Brain microvascular endothelial cell (primary cell): ENCODE data around the gene FDPS.
"Not testable (repeated sequence)": the region's sequence is repeated elsewhere in the genome, so short reads cannot be mapped to it uniquely, and the experiment has no call there.

Experiments used
- DNase-seq: peaks from one replicate; pipeline ENCODE4 v3.0.0-alpha.2; 2020
- H3K27ac ChIP-seq: fragments of 250-450 bp; sonication (Bioruptor Pico); 2 replicates; pipeline ENCODE4 v1.5.1; 2020; ENCODE audit warnings: mild to moderate bottlenecking, moderate library complexity
- H3K27me3 ChIP-seq: fragments of 250-450 bp; sonication (Bioruptor Pico); replicated peaks from 2 replicates; pipeline ENCODE4 v1.5.1; 2020; ENCODE audit warnings: mild to moderate bottlenecking
- H3K36me3 ChIP-seq: fragments of 250-450 bp; sonication (Bioruptor Pico); replicated peaks from 2 replicates; pipeline ENCODE4 v1.5.1; 2020; ENCODE audit warnings: mild to moderate bottlenecking
- H3K4me3 ChIP-seq: 2 replicates; pipeline ENCODE4 v1.5.1; 2011; ENCODE audit warnings: low read depth, mild to moderate bottlenecking, control low read depth, low read length, moderate library complexity
- CTCF ChIP-seq: IDR thresholded peaks from 2 replicates; pipeline ENCODE4 v1.5.1; 2011; ENCODE audit warnings: low read depth, mild to moderate bottlenecking, moderate library complexity, low read length, control low read depth, inconsistent platforms; ENCODE audit errors: missing control alignments
- in situ Hi-C: cut with HindIII; loops from 2 replicates; pipeline ENCODE4 v1.10.0; 2017; ENCODE audit warnings: low sequenced_read_pairs, low pct_ligation_motif_present

FDPS gene

GRCh38 chr1:155282488-155283091 is 26.1 kb upstream of the FDPS start:
- H3K27ac ChIP-seq = no peak overlapping the region
- in situ Hi-C loops = no loop called here
- TF ChIP-seq CTCF = no peak
- no peak overlapping the region for H3K4me3 ChIP-seq
- H3K27me3 ChIP-seq = no peaks in the 10 kb centered on the region
- H3K36me3 ChIP-seq = no peaks in the 10 kb centered on the region
- DNase-seq = no peak

GRCh38 chr1:155284476-155284875 is 24.2 kb upstream of the FDPS start:
- Histone ChIP-seq H3K36me3 (no peaks in the 10 kb centered on the region), H3K27ac (no peak overlapping the region), H3K4me3 (no peak overlapping the region), H3K27me3 (no peaks in the 10 kb centered on the region)
- TF ChIP-seq CTCF = no peak
- in situ Hi-C loops = no loop called here
- no peak for DNase-seq

- in situ Hi-C loops = no loop called here
- H3K4me3 ChIP-seq = no peak overlapping the region
- H3K36me3 ChIP-seq = no peaks in the 10 kb centered on the region
- no peak for TF ChIP-seq CTCF
- DNase-seq = no peak
- H3K27me3 ChIP-seq = no peaks in the 10 kb centered on the region
- H3K27ac ChIP-seq = no peak overlapping the region
Measured at GRCh38 chr1:155285063-155285462, 23.6 kb upstream of the FDPS start.

GRCh38 chr1:155285631-155286044 is 23.0 kb upstream of the FDPS start:
- TF ChIP-seq CTCF = no peak
- Histone ChIP-seq H3K27me3 (no peaks in the 10 kb centered on the region), H3K4me3 (no peak overlapping the region), H3K27ac (no peak overlapping the region), H3K36me3 (no peaks in the 10 kb centered on the region)
- in situ Hi-C loops = no loop called here
- DNase-seq = no peak

GRCh38 chr1:155286544-155286943 is 22.1 kb upstream of the FDPS start:
- H3K27me3 ChIP-seq = no peaks in the 10 kb centered on the region
- no peaks in the 10 kb centered on the region for H3K36me3 ChIP-seq
- no peak for TF ChIP-seq CTCF
- in situ Hi-C loops = no loop called here
- no peak overlapping the region for H3K27ac ChIP-seq
- DNase-seq = no peak
- no peak overlapping the region for H3K4me3 ChIP-seq

GRCh38 chr1:155287987-155288543 is 20.6 kb upstream of the FDPS start:
- TF ChIP-seq CTCF = no peak
- in situ Hi-C loops = no loop called here
- no peaks in the 10 kb centered on the region for H3K36me3 ChIP-seq

GRCh38 chr1:155291006-155291405 is 17.7 kb upstream of the FDPS start:
- H3K4me3 ChIP-seq, H3K27ac ChIP-seq, in situ Hi-C loops, DNase-seq, H3K36me3 ChIP-seq: not testable (repeated sequence)
- peaks cover 24% of the 10 kb centered on the region for H3K27me3 ChIP-seq

More at GRCh38 chr1:155287987-155288543, 20.6 kb upstream of the FDPS start:
- Histone ChIP-seq H3K27me3 (no peaks in the 10 kb centered on the region), H3K27ac (no peak overlapping the region), H3K4me3 (no peak overlapping the region)
- no peak for DNase-seq
